H54 (cell line): ENCODE results near the gene HVCN1.

Experiments
- DNase-seq: peaks from one replicate; pipeline ENCODE4 v3.0.0; 2011; ENCODE audit warnings: low spot score, mixed read lengths; ENCODE audit not compliant: insufficient read length
- FAIRE-seq: peaks from 3 replicates; lab custom pipeline; 2011; peaks lifted over from hg19 to GRCh38; lab: Jason Lieb, UNC
- POLR2A ChIP-seq: IDR thresholded peaks from 2 replicates; pipeline ENCODE4 v1.6.1; 2011; ENCODE audit warnings: low read depth, mild to moderate bottlenecking, low read length

Gene HVCN1

GRCh38 chr12:110689281-110690126, 589 bp upstream of the HVCN1 start:
- DNase-seq: no peak
- no peak for FAIRE-seq
- no peak for TF ChIP-seq POLR2A

- no peak for TF ChIP-seq POLR2A
- DNase-seq (no peak), FAIRE-seq (no peak)
These were observed 1.3 kb downstream of the HVCN1 start for GRCh38 chr12:110687396-110688169.

GRCh38 chr12:110686294-110686903, 2.5 kb downstream of the HVCN1 start:
- no peak for TF ChIP-seq POLR2A
- DNase-seq (no peak), FAIRE-seq (no peak)

GRCh38 chr12:110684312-110684836, 4.5 kb downstream of the HVCN1 start:
- DNase-seq: no peak
- TF ChIP-seq POLR2A: no peak
- FAIRE-seq: no peak

- TF ChIP-seq POLR2A: no peak
- FAIRE-seq (no peak), DNase-seq (no peak)
These were observed 5.0 kb downstream of the HVCN1 start for GRCh38 chr12:110683888-110684287.

GRCh38 chr12:110680032-110680431, 8.9 kb downstream of the HVCN1 start:
- DNase-seq (no peak), FAIRE-seq (no peak)
- TF ChIP-seq POLR2A: no peak

- DNase-seq: no peak
- no peak for FAIRE-seq
- no peak for TF ChIP-seq POLR2A
These were observed 9.7 kb downstream of the HVCN1 start for GRCh38 chr12:110679201-110679600.

GRCh38 chr12:110677982-110678381, 10.9 kb downstream of the HVCN1 start:
- DNase-seq (no peak), FAIRE-seq (no peak)
- no peak for TF ChIP-seq POLR2A

GRCh38 chr12:110677206-110677911, 11.6 kb downstream of the HVCN1 start:
- no peak for FAIRE-seq

GRCh38 chr12:110676171-110676570, 12.7 kb downstream of the HVCN1 start:
- DNase-seq: no peak
- TF ChIP-seq POLR2A: no peak
- no peak for FAIRE-seq

More at GRCh38 chr12:110677206-110677911, 11.6 kb downstream of the HVCN1 start:
- no peak for TF ChIP-seq POLR2A
- DNase-seq: no peak

GRCh38 chr12:110670161-110670701, 18.7 kb downstream of the HVCN1 start:
- no peak for TF ChIP-seq POLR2A
- DNase-seq (no peak), FAIRE-seq (no peak)

- DNase-seq (no peak), FAIRE-seq (no peak)
- no peak for TF ChIP-seq POLR2A
These were observed 19.8 kb downstream of the HVCN1 start for GRCh38 chr12:110669193-110669502.

GRCh38 chr12:110668480-110669192, 20.3 kb downstream of the HVCN1 start:
- no peak for DNase-seq
- FAIRE-seq: no peak
- no peak for TF ChIP-seq POLR2A
